Measurements from ENCODE around the gene CTNNA3.

Gene CTNNA3

GRCh38 chr10:66329147-66329546, 1366.8 kb downstream of the CTNNA3 start:
- H3K4me3 ChIP-seq (ENCODE audit: low read length), result no peak overlapping the region
- TF ChIP-seq CTCF (conservative IDR thresholded peaks at IDR 0.05; ENCODE audit: low read depth, low read length), result no peak
- DNase-seq (ENCODE audit: low read depth), result no peak

GRCh38 chr10:66326876-66327275, 1369.1 kb downstream of the CTNNA3 start:
- TF ChIP-seq CTCF (conservative IDR thresholded peaks at IDR 0.05; ENCODE audit: low read depth, low read length), result no peak
- no peak for DNase-seq (ENCODE audit: low read depth)

GRCh38 chr10:66322777-66323176, 1373.2 kb downstream of the CTNNA3 start:
- DNase-seq (ENCODE audit: low read depth), result no peak
- TF ChIP-seq CTCF (conservative IDR thresholded peaks at IDR 0.05; ENCODE audit: low read depth, low read length), result no peak
- H3K4me3 ChIP-seq (ENCODE audit: low read length), result no peak overlapping the region

More at GRCh38 chr10:66326876-66327275, 1369.1 kb downstream of the CTNNA3 start:
- no peak overlapping the region for H3K4me3 ChIP-seq (ENCODE audit: low read length)

GRCh38 chr10:66321723-66322665, 1374.0 kb downstream of the CTNNA3 start:
- TF ChIP-seq CTCF (conservative IDR thresholded peaks at IDR 0.05; ENCODE audit: low read depth, low read length), result no peak
- H3K4me3 ChIP-seq (ENCODE audit: low read length), result no peak overlapping the region

GRCh38 chr10:66318761-66319160, 1377.2 kb downstream of the CTNNA3 start:
- H3K4me3 ChIP-seq (ENCODE audit: low read length), result no peak overlapping the region
- TF ChIP-seq CTCF (conservative IDR thresholded peaks at IDR 0.05; ENCODE audit: low read depth, low read length), result no peak
- DNase-seq (ENCODE audit: low read depth), result no peak

More at GRCh38 chr10:66321723-66322665, 1374.0 kb downstream of the CTNNA3 start:
- DNase-seq (ENCODE audit: low read depth), result no peak

GRCh38 chr10:66307826-66308225, 1388.2 kb downstream of the CTNNA3 start:
- peak; percentile 24 for TF ChIP-seq CTCF (conservative IDR thresholded peaks at IDR 0.05; ENCODE audit: low read depth, low read length)
- no peak for DNase-seq (ENCODE audit: low read depth)
- no peak overlapping the region for H3K4me3 ChIP-seq (ENCODE audit: low read length)

- no peak for TF ChIP-seq CTCF (conservative IDR thresholded peaks at IDR 0.05; ENCODE audit: low read depth, low read length)
- no peak overlapping the region for H3K4me3 ChIP-seq (ENCODE audit: low read length)
Measured at GRCh38 chr10:66301078-66301477, 1394.9 kb downstream of the CTNNA3 start.

More at GRCh38 chr10:66301078-66301477, 1394.9 kb downstream of the CTNNA3 start:
- DNase-seq (ENCODE audit: low read depth), result no peak

Data from retinal pigment epithelial cell (primary cell).